Gastrocnemius medialis (tissue), 4 donors: Measurements from ENCODE around the gene RNASE12. TPM values are rescaled to one million over a fixed set of nuclear protein-coding genes. Genes with fewer than 3 reads are reported as not detected.

Source experiments
- ATAC-seq, 2 donors: fragments of 150-250 bp; one replicate each; pipeline ENCODE4 v1.9.1; 2016
- DNase-seq, 2 donors: peaks; one replicate each; pipeline ENCODE4 v3.0.0-alpha.2; 2019
- H3K27ac ChIP-seq, 4 donors: fragments of 200-600 bp; sonication (generic); 1 replicate in 1 of 4; 2 replicates in 3 of 4; pipeline ENCODE4 v1.5.1; 2016 to 2018; ENCODE audit warnings: mild to moderate bottlenecking in 2 of 4, moderate library complexity in 1 of 4
- H3K27me3 ChIP-seq, 3 donors: fragments of 200-600 bp; sonication (generic) in 2 of 3; 1 replicate in 1 of 3; 2 replicates in 2 of 3; pipeline versions ENCODE4 v1.5.1 to v1.6.0; 2016 to 2019; ENCODE audit warnings: mild to moderate bottlenecking in 1 of 3, moderate library complexity in 1 of 3
- H3K36me3 ChIP-seq, 2 donors: fragments of 200-600 bp; sonication (generic) in 1 of 2; one replicate each; pipeline ENCODE4 v1.5.1; 2017 to 2018
- H3K4me1 ChIP-seq, 2 donors: fragments of 200-600 bp; sonication (generic) in 1 of 2; one replicate each; pipeline ENCODE4 v1.5.1; 2016 to 2017; ENCODE audit warnings: mild to moderate bottlenecking in 2 of 2
- H3K4me3 ChIP-seq, 4 donors: fragments of 200-600 bp; sonication (generic) in 3 of 4; 1 replicate in 1 of 4; 2 replicates in 3 of 4; pipeline ENCODE4 v1.5.1; 2016 to 2019; ENCODE audit warnings: mild to moderate bottlenecking in 2 of 4
- H3K9me3 ChIP-seq, 3 donors: fragments of 200-600 bp; sonication (generic) in 2 of 3; 1 replicate in 1 of 3; 2 replicates in 2 of 3; pipeline ENCODE4 v1.5.1; 2016 to 2019
- CTCF ChIP-seq, 5 experiments: fragments of 450-650 bp in 3 of 5; fragments of 200-600 bp in 2 of 5; sonication (generic) in 2 of 5; IDR thresholded peaks in 4 of 5; conservative IDR thresholded peaks in 1 of 5; 1 replicate in 4 of 5; 2 replicates in 1 of 5; pipeline ENCODE4 v1.5.1; 2016 to 2019; ENCODE audit warnings: antibody characterized with exemption in 5 of 5, mild to moderate bottlenecking in 3 of 5, moderate library complexity in 3 of 5
- POLR2A ChIP-seq, 2 donors: fragments of 450-650 bp; IDR thresholded peaks; one replicate each; pipeline ENCODE4 v1.6.1; 2017; ENCODE audit warnings: antibody characterized with exemption in 2 of 2, mild to moderate bottlenecking in 2 of 2, moderate library complexity in 2 of 2
- in situ Hi-C, 4 donors: fragments of 200-750 bp; cut with MboI; loops; one replicate each; pipeline versions ENCODE4 v1.15.0 to v1.8.0; 2017; ENCODE audit warnings: low sequenced_read_pairs in 4 of 4
- intact Hi-C: fragments of 100-400 bp; cut with DNase I; formaldehyde crosslinking; loops from one replicate; pipeline ENCODE4 v1.15.1; 2023; ENCODE audit warnings: low total_unique reads
- total RNA-seq, 4 donors: library from RNA; depleted of rRNA; stranded (reverse); fragments of >200 nt; gene quantifications; one replicate each; pipeline versions ENCODE4 v1.1.0 to v1.2.3, GENCODE V29; 2016

Gene RNASE12
- total RNA-seq, 4 donors from 2014 or later, result not detected

GRCh38 chr14:20551606-20552005 is 39.6 kb downstream of the RNASE12 start:
- Histone ChIP-seq H3K27ac (no peak overlapping the region), H3K4me1 (no peaks in the 10 kb centered on the region), H3K4me3 (no peak overlapping the region), H3K36me3 (no peaks in the 10 kb centered on the region), H3K27me3 (no peaks in the 10 kb centered on the region), H3K9me3 (no peaks in the 10 kb centered on the region)
- DNase-seq, result no peak
- ATAC-seq, result no peak
- TF ChIP-seq CTCF (IDR thresholded peaks at IDR 0.05 in 4 of 5, conservative IDR thresholded peaks at IDR 0.05 in 1 of 5) (no peak), POLR2A (IDR thresholded peaks at IDR 0.05) (no peak)
- in situ Hi-C loops, result no loop called here
- intact Hi-C loops, result no loop called here

GRCh38 chr14:20550926-20551325 is 40.2 kb downstream of the RNASE12 start:
- Histone ChIP-seq H3K9me3 (no peaks in the 10 kb centered on the region), H3K36me3 (no peaks in the 10 kb centered on the region), H3K27ac (no peak overlapping the region), H3K4me1 (no peaks in the 10 kb centered on the region), H3K4me3 (no peak overlapping the region), H3K27me3 (no peaks in the 10 kb centered on the region)
- DNase-seq (no peak), ATAC-seq (no peak)
- in situ Hi-C loops, result no loop called here
- intact Hi-C loops, result no loop called here
- no peak for TF ChIP-seq POLR2A (IDR thresholded peaks at IDR 0.05)
- no peak for TF ChIP-seq CTCF (IDR thresholded peaks at IDR 0.05 in 4 of 5, conservative IDR thresholded peaks at IDR 0.05 in 1 of 5)

- Histone ChIP-seq H3K4me1 (no peaks in the 10 kb centered on the region), H3K9me3 (no peaks in the 10 kb centered on the region), H3K4me3 (no peak overlapping the region), H3K36me3 (no peaks in the 10 kb centered on the region), H3K27me3 (no peaks in the 10 kb centered on the region), H3K27ac (no peak overlapping the region)
- DNase-seq (no peak), ATAC-seq (no peak)
- in situ Hi-C loops (no loop called here), intact Hi-C loops (no loop called here)
- no peak for TF ChIP-seq CTCF (IDR thresholded peaks at IDR 0.05 in 4 of 5, conservative IDR thresholded peaks at IDR 0.05 in 1 of 5)
- TF ChIP-seq POLR2A (IDR thresholded peaks at IDR 0.05), result no peak
Measured at GRCh38 chr14:20548414-20549158, 42.6 kb downstream of the RNASE12 start.

- no peaks in the 10 kb centered on the region for H3K36me3 ChIP-seq
- H3K27ac ChIP-seq, result no peak overlapping the region
- no peaks in the 10 kb centered on the region for H3K27me3 ChIP-seq
- H3K9me3 ChIP-seq, result no peaks in the 10 kb centered on the region
- no peak for DNase-seq
- no peaks in the 10 kb centered on the region for H3K4me1 ChIP-seq
- no peak for TF ChIP-seq CTCF (IDR thresholded peaks at IDR 0.05 in 4 of 5, conservative IDR thresholded peaks at IDR 0.05 in 1 of 5)
- no peak for ATAC-seq
- intact Hi-C loops, result no loop called here
- in situ Hi-C loops, result no loop called here
- H3K4me3 ChIP-seq, result no peak overlapping the region
Measured at GRCh38 chr14:20546877-20547276, 44.3 kb downstream of the RNASE12 start.

Other genes starting within 250 kb of the RNASE12 start
- gene PARP2, start 247.7 kb downstream of the RNASE12 start, total RNA-seq, result 10 to 100 TPM in 1 of 4 donors, 1 to 10 TPM in 3; 5.1 to 15.0 (median 7.0) TPM
- 10 to 100 TPM in 2 of 4 donors, 1 to 10 TPM in 2; 7.2 to 25.7 (median 12.0) TPM for gene TEP1, start 177.9 kb downstream of the RNASE12 start, total RNA-seq
- gene KLHL33, start 155.2 kb downstream of the RNASE12 start, total RNA-seq, result 1 to 10 TPM; 1.9 to 4.7 (median 3.5) TPM
- gene OSGEP, start 136.6 kb downstream of the RNASE12 start, total RNA-seq, result 10 to 100 TPM; 15.8 to 21.7 (median 20.5) TPM
- gene APEX1, start 136.2 kb downstream of the RNASE12 start, total RNA-seq, result 100 to 1,000 TPM in 2 of 4 donors, 10 to 100 TPM in 2; 65.6 to 132 (median 94.2) TPM
- 10 to 100 TPM; 18.8 to 38.5 (median 21.7) TPM for gene PIP4P1, start 129.9 kb downstream of the RNASE12 start, total RNA-seq
- 1 to 10 TPM; 1.6 to 7.5 (median 3.0) TPM for gene PNP, start 122.0 kb downstream of the RNASE12 start, total RNA-seq
- gene RNASE10, start 85.8 kb downstream of the RNASE12 start, total RNA-seq, result not detected
- gene RNASE9, start 30.3 kb downstream of the RNASE12 start, total RNA-seq, result not detected
- gene RNASE11, start 3.4 kb downstream of the RNASE12 start, total RNA-seq, result not detected
- not detected for gene OR6S1, start 50.3 kb upstream of the RNASE12 start, total RNA-seq
- gene RNASE4, start 93.2 kb upstream of the RNASE12 start, total RNA-seq, result 10 to 100 TPM; 12.2 to 21.3 (median 18.9) TPM
- 10 to 100 TPM in 1 of 4 donors, 1 to 10 TPM in 3; 3.9 to 10.5 (median 5.6) TPM for gene ANG, start 97.4 kb upstream of the RNASE12 start, total RNA-seq
- gene EDDM3A, start 154.5 kb upstream of the RNASE12 start, total RNA-seq, result not detected
- not detected for gene EDDM3B, start 177.0 kb upstream of the RNASE12 start, total RNA-seq
- 1 to 10 TPM in 3 of 4 donors, under 1 TPM in 1; 0.61 to 5.9 (median 4.8) TPM for gene RNASE6, start 189.9 kb upstream of the RNASE12 start, total RNA-seq
- 100 to 1,000 TPM; 157 to 198 (median 190) TPM for gene RNASE1, start 211.5 kb upstream of the RNASE12 start, total RNA-seq